Left ventricle myocardium inferior (tissue), 1 donor: ENCODE measurements around the gene RNF123. TPM values are rescaled to one million over a fixed set of nuclear protein-coding genes. Genes with fewer than 3 reads are reported as not detected.
A peak's percentile ranks its signal among the peaks of the same experiment; 100 is the strongest.
"Not testable (repeated sequence)": the region's sequence is repeated elsewhere in the genome, so short reads cannot be mapped to it uniquely, and the experiment has no call there.

Experiments
- DNase-seq: peaks from one replicate; pipeline ENCODE4 v3.0.0-alpha.2; 2020
- H3K27ac ChIP-seq: fragments of 200-600 bp; replicated peaks from 2 replicates; pipeline ENCODE4 v1.8.0; 2021
- H3K27me3 ChIP-seq: fragments of 200-600 bp; 2 replicates; pipeline ENCODE4 v1.8.0; 2021; ENCODE audit warnings: low read depth
- H3K36me3 ChIP-seq: fragments of 200-600 bp; 2 replicates; pipeline ENCODE4 v1.8.0; 2021
- H3K4me1 ChIP-seq: fragments of 200-600 bp; 2 replicates; pipeline ENCODE4 v1.8.0; 2021
- H3K4me3 ChIP-seq: fragments of 200-600 bp; 2 replicates; pipeline ENCODE4 v1.8.0; 2021; ENCODE audit warnings: mild to moderate bottlenecking, moderate library complexity
- H3K9me3 ChIP-seq: fragments of 200-600 bp; replicated peaks from 2 replicates; pipeline ENCODE4 v1.8.0; 2021
- CTCF ChIP-seq: fragments of 200-600 bp; IDR thresholded peaks from 2 replicates; pipeline ENCODE4 v1.8.0; 2021; ENCODE audit warnings: antibody characterized with exemption, mild to moderate bottlenecking, borderline replicate concordance
- intact Hi-C: fragments of 100-400 bp; cut with micrococcal nuclease; formaldehyde crosslinking; loops from one replicate; pipeline ENCODE4 v1.11.0; 2022
- total RNA-seq: library from RNA; stranded (reverse); fragmentation: NEBNext Ultra II Directional; extraction: Animal tissue kit (Norgen Biotek cat#: 25700); gene quantifications from one replicate; pipeline ENCODE4 v1.2.1, GENCODE V29; 2021
- donor health status: DM: no; HTN: yes; CAD: no; lungs with severe emphysema.

RNF123 gene
- total RNA-seq, 1 donor from 2014 or later, result 48.6 TPM

- H3K9me3 ChIP-seq, DNase-seq, H3K27me3 ChIP-seq, intact Hi-C loops, H3K4me3 ChIP-seq: not testable (repeated sequence)
- Histone ChIP-seq H3K4me1 (peaks cover 59% of the 10 kb centered on the region), H3K27ac (peak overlapping the region; percentile 57), H3K36me3 (peaks cover 30% of the 10 kb centered on the region)
Measured at GRCh38 chr3:49695350-49696015, 6.1 kb downstream of the RNF123 start.

GRCh38 chr3:49699281-49699979 is 10.1 kb downstream of the RNF123 start:
- no peak overlapping the region for H3K4me3 ChIP-seq
- no peak for TF ChIP-seq CTCF
- no peak for DNase-seq
- H3K27ac ChIP-seq, result no peak overlapping the region
- no peaks in the 10 kb centered on the region for H3K9me3 ChIP-seq
- no peaks in the 10 kb centered on the region for H3K27me3 ChIP-seq
- peaks cover 58% of the 10 kb centered on the region for H3K36me3 ChIP-seq
- peaks cover 47% of the 10 kb centered on the region for H3K4me1 ChIP-seq
- intact Hi-C loops, result no loop called here

- H3K4me1 ChIP-seq, result peaks cover 41% of the 10 kb centered on the region
- no peak overlapping the region for H3K27ac ChIP-seq
- no peak for DNase-seq
- H3K27me3 ChIP-seq, result no peaks in the 10 kb centered on the region
- intact Hi-C loops, result no loop called here
- no peaks in the 10 kb centered on the region for H3K9me3 ChIP-seq
- peaks cover 63% of the 10 kb centered on the region for H3K36me3 ChIP-seq
- no peak for TF ChIP-seq CTCF
- H3K4me3 ChIP-seq, result no peak overlapping the region
Measured at GRCh38 chr3:49700014-49700413, 10.7 kb downstream of the RNF123 start.

- no peak for DNase-seq
- intact Hi-C loops, result no loop called here
- no peaks in the 10 kb centered on the region for H3K9me3 ChIP-seq
Measured at GRCh38 chr3:49700453-49701128, 11.2 kb downstream of the RNF123 start.

GRCh38 chr3:49701388-49702077 is 12.2 kb downstream of the RNF123 start:
- no peak overlapping the region for H3K4me3 ChIP-seq
- H3K27me3 ChIP-seq, result no peaks in the 10 kb centered on the region
- H3K27ac ChIP-seq, result no peak overlapping the region
- H3K36me3 ChIP-seq, result peaks cover 77% of the 10 kb centered on the region
- H3K9me3 ChIP-seq, result no peaks in the 10 kb centered on the region
- peaks cover 31% of the 10 kb centered on the region for H3K4me1 ChIP-seq
- peak; percentile 46 for TF ChIP-seq CTCF
- no peak for DNase-seq
- intact Hi-C loops, result no loop called here

More at GRCh38 chr3:49700453-49701128, 11.2 kb downstream of the RNF123 start:
- Histone ChIP-seq H3K27ac (no peak overlapping the region), H3K36me3 (peaks cover 69% of the 10 kb centered on the region), H3K27me3 (no peaks in the 10 kb centered on the region), H3K4me1 (peaks cover 36% of the 10 kb centered on the region), H3K4me3 (no peak overlapping the region)
- TF ChIP-seq CTCF, result no peak
